Measurements from ENCODE around the gene INAFM2.

DNA sequence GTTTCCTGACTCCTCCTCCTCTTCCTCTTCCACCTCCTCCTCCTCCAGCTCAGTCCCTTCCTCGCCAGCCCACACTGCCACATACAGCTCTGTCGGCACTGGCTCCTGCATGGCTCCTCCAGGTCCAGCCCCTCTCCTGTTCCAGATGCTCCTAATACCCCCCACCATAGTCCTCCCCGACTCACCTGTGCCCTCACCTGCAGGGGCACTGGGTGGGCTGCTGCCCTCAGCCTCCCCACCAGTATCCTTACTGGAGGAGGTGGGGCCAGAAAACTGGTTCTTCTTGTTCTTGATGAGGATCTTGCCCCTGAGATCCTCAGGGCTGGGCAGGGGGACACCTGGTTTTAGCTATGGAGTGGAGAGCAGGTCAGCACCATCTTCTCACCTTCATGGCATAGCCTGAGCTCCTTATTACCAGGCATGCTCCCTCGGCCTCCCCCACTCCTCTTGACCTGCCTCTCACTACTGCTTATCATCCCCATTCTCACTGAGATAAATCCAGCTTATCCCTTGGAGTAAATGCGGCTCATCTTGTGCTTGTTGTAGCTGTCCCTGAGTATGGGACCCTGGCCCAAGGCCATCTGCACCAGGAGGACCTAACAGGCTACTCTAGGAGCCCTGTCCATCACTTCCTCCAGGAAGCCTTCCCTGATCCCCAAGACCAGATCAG is 26.8 kb upstream of the INAFM2 start:
- TF ChIP-seq, protein P1, sequence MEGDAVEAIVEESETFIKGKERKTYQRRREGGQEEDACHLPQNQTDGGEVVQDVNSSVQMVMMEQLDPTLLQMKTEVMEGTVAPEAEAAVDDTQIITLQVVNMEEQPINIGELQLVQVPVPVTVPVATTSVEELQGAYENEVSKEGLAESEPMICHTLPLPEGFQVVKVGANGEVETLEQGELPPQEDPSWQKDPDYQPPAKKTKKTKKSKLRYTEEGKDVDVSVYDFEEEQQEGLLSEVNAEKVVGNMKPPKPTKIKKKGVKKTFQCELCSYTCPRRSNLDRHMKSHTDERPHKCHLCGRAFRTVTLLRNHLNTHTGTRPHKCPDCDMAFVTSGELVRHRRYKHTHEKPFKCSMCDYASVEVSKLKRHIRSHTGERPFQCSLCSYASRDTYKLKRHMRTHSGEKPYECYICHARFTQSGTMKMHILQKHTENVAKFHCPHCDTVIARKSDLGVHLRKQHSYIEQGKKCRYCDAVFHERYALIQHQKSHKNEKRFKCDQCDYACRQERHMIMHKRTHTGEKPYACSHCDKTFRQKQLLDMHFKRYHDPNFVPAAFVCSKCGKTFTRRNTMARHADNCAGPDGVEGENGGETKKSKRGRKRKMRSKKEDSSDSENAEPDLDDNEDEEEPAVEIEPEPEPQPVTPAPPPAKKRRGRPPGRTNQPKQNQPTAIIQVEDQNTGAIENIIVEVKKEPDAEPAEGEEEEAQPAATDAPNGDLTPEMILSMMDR (IDR thresholded peaks at IDR 0.05; ENCODE audit: low read length) = no peak
- TF ChIP-seq EZH2 (optimal IDR thresholded peaks at IDR 0.05; ENCODE audit: low read depth, low read length) = no peak
